ENCODE results near the gene RNF220. TPM values are rescaled to one million over a fixed set of nuclear protein-coding genes. Genes with fewer than 3 reads are reported as not detected.

RNF220 gene
- total and polyA plus RNA-seq, 9 donors, result 58.0 to 101 (median 64.7) TPM

DNA sequence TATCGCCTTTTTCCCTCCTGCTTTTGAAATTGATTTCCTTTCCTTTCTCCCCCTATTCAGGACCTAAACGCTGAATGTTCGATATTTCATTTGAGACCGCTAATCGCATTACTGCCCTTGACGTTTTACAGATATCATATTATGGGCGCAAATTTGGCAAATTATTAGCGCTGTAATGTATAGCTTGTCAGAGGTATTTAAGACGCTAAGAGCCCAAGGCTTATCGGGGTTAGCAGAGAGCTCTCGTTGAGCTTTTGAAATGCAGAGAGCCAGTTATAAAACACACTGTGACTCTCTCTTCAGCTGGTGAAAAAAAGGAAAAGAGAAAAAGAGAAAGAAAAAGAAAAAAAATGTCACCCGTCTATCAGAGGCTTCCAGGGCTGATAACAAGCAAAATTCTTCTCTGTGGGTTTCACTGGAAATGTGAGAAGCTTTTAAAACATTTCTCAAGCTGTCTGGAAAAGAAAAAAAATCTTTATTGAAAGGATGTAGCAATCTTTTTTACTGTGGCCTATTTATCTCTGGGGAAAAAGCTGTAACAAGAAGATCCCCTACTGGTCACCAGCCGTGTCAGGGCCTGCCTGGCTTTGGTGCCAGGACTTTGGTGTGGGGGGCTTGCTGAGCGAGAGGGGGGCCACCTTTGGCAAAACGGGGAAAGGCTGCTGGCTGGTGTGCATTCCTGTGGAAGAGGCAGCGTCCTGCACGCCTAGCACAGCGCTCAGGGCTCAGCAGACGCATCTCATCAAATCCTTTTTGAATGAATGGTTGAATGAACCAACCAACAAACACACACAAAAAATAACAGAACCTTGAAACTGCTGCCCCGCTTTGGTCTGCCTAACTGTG lies 119.8 kb downstream of the RNF220 start:
- WGBS, 3 donors, result 13 to 15% (median 13%) methylated on average over 20 of the region's 20 CpGs
- no peak overlapping the region for H3K4me3 ChIP-seq
- H3K27me3 ChIP-seq, result no peaks in the 10 kb centered on the region
- no peaks in the 10 kb centered on the region for H3K9me3 ChIP-seq
- no peak for DNase-seq
- intact Hi-C loops (cut with DNase I), result no loop called here
- H3K36me3 ChIP-seq, result no peaks in the 10 kb centered on the region
- no peaks in the 10 kb centered on the region for H3K4me1 ChIP-seq (ENCODE audit: insufficient read depth)
- no peak overlapping the region for H3K27ac ChIP-seq
- no peak for TF ChIP-seq EP300 (IDR thresholded peaks at IDR 0.05)
- TF ChIP-seq, protein P1, sequence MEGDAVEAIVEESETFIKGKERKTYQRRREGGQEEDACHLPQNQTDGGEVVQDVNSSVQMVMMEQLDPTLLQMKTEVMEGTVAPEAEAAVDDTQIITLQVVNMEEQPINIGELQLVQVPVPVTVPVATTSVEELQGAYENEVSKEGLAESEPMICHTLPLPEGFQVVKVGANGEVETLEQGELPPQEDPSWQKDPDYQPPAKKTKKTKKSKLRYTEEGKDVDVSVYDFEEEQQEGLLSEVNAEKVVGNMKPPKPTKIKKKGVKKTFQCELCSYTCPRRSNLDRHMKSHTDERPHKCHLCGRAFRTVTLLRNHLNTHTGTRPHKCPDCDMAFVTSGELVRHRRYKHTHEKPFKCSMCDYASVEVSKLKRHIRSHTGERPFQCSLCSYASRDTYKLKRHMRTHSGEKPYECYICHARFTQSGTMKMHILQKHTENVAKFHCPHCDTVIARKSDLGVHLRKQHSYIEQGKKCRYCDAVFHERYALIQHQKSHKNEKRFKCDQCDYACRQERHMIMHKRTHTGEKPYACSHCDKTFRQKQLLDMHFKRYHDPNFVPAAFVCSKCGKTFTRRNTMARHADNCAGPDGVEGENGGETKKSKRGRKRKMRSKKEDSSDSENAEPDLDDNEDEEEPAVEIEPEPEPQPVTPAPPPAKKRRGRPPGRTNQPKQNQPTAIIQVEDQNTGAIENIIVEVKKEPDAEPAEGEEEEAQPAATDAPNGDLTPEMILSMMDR (IDR thresholded peaks at IDR 0.05), result no peak
- no peak for TF ChIP-seq POLR2A (IDR thresholded peaks at IDR 0.05)

DNA sequence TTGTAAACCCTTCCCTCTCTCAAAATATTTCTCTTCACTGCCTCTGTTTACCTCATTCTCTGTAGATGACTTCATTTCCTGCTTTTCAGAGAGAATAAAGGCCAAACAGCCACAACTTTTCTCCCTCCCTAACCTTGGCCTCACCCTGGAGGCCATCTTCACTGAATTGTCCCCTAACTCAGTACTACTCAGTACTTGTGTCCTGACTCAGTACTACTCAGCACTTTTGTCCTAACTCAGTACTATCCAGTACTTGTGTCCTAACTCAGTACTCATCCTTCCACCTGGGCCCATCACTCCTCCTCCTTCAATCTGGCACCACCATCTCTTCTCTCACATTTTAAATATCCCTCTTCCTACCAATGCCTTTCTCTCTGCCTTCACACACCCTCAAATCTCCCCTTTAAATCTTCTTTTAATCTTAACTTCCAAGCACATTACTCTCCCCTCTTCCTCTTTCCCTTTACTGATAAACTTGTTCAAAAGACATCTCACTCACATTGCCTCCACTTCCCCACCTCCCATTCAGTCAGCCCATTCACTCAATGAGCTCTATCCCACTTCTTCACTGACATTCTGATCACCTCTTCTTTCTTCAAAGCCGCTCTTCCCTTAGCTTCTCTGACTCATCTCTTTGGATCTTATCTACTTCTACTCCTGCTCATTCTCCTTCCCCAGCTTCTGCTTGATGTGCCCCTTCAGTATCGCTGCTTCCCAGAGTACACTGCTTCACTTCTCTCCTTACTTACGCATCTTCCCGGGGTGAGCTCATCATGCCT lies 121.4 kb downstream of the RNF220 start:
- Histone ChIP-seq H3K27me3 (no peaks in the 10 kb centered on the region), H3K36me3 (no peaks in the 10 kb centered on the region), H3K4me1 (ENCODE audit: insufficient read depth) (no peaks in the 10 kb centered on the region), H3K27ac (no peak overlapping the region), H3K9me3 (no peaks in the 10 kb centered on the region), H3K4me3 (no peak overlapping the region)
- 87 to 98% (median 90%) methylated on average over 4 of the region's 4 CpGs for WGBS, 3 donors
- TF ChIP-seq, protein P1 (IDR thresholded peaks at IDR 0.05), result no peak
- TF ChIP-seq POLR2A (IDR thresholded peaks at IDR 0.05) (no peak), EP300 (IDR thresholded peaks at IDR 0.05) (no peak)
- DNase-seq, result no peak
- intact Hi-C loops (cut with DNase I), result loop anchor here in 1 of 4 donors (2.0 kb wide), 1 partner anchor 30 kb away; no protein-coding TSS in a partner anchor

DNA sequence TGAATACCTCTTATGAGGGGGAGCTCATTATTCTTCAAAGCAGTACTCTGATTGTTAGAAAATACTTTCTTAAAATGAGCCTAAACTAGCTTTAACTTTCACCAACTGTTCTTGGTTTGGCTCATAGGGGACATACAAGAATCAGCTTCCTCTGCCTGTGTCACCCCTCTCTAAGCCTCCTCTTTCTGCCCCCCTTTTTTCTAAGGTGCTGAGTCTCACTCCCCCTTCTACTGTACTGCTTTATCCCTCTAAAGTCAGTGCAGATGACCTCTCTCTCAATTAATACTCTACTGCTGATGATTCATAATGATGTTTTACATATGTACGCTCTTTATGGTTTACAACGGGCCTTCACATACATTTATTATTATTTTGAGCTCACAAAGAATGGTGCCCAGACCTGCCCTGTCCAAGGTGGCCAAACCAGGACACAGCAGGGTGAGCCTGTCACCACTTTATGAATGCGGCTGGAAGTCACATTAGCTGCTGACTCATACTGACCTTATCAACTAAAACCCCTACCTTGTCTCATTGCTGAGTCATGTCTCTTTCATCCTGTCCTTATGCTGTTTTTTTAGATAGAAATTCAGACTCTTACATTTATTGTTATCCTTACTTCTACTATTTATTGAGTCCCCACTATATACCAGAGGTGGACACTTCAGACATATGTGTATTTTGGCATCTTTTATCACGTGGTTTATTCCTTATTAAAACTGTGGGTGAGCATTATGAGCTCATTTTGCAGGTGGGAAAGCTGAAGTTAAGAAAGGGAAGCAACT lies 126.9 kb downstream of the RNF220 start:
- intact Hi-C loops (cut with DNase I), result no loop called here
- H3K27ac ChIP-seq, result no peak overlapping the region
- TF ChIP-seq POLR2A (IDR thresholded peaks at IDR 0.05), result no peak
- TF ChIP-seq, protein P1 (IDR thresholded peaks at IDR 0.05), result no peak
- TF ChIP-seq EP300 (IDR thresholded peaks at IDR 0.05), result no peak
- no peaks in the 10 kb centered on the region for H3K27me3 ChIP-seq
- H3K4me3 ChIP-seq, result no peak overlapping the region
- no peaks in the 10 kb centered on the region for H3K36me3 ChIP-seq
- H3K9me3 ChIP-seq, result no peaks in the 10 kb centered on the region
- WGBS, 3 donors, result 43 to 56% (median 56%) methylated on average over 4 of the region's 4 CpGs
- no peak for DNase-seq
- H3K4me1 ChIP-seq (ENCODE audit: insufficient read depth), result no peaks in the 10 kb centered on the region

DNA sequence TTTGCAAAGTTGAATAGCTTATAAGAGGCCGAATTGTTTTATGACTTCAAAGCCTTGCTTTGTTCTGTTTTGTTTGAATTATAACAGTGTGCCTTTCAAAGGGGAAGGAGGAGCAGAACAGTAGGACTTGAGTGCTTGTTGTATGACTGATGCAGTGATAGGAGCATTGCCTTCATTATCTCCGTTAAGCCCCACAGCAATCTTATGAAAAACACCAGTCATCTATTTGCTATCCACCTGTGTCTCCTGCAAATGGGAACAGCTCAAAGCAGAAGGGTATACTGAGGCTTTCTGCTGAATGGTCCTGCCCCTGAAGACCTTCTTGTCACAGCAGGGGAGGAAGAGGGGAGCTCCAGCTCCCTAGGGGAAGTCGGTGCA lies 127.5 kb downstream of the RNF220 start:
- intact Hi-C loops (cut with DNase I), result no loop called here
- no peaks in the 10 kb centered on the region for H3K36me3 ChIP-seq
- no peaks in the 10 kb centered on the region for H3K4me1 ChIP-seq (ENCODE audit: insufficient read depth)
- no peak for DNase-seq
- no peaks in the 10 kb centered on the region for H3K9me3 ChIP-seq
- TF ChIP-seq EP300 (IDR thresholded peaks at IDR 0.05) (no peak), POLR2A (IDR thresholded peaks at IDR 0.05) (no peak)
- TF ChIP-seq, protein P1 (IDR thresholded peaks at IDR 0.05), result no peak
- H3K27me3 ChIP-seq, result no peaks in the 10 kb centered on the region
- 54 to 68% (median 63%) methylated on average over 3 of the region's 3 CpGs for WGBS, 3 donors
- no peak overlapping the region for H3K27ac ChIP-seq
- H3K4me3 ChIP-seq, result no peak overlapping the region
